Activated CD4-positive, alpha-beta T cell treated with anti-CD3 and anti-CD28 coated beads, Interleukin-2, Interleukin-4, amounts not matched to agents 100 ng/mL and 50 ng/mL, durations not matched to agents 16 hours and 8 hours (primary cell): ENCODE results near the gene OSM.

ENCODE experiments used
- DNase-seq: peaks from one replicate; pipeline ENCODE4 v3.0.0-alpha.2; 2020; ENCODE audit warnings: low spot score

OSM gene

DNA sequence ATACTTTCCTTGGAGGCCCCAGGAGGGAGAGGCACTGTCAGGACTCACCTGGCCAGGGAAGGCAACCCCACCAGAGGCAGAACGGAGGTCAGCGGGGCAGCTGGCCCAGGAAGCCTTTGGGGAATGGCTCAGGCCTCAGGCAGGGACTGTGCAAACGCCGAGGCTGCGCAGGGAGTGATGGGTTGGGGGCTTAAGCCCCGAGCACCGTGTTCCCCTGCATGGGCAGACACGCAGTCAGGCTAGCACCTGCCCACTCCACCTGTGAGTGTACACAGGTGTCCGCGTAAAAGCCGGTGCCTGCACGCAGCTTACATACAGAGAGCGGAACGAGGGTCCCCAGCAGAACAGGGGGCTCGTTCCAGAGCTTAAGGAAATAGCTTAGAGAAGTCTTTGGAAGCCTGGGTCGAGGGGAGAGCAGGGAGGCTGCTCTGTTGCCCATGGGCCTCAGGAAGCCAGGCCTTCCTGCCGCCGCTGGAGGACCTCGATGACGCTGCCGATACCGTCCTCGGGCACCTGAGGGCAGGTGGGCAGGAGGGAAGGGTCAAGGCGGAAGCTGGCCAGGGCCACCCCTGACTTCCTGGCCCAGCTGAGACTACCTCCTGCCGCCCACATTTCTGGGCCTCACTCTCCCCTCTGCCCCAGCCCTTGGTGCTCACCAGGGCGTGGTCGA, 18.7 kb upstream of the OSM start:
- DNase-seq = no peak

DNA sequence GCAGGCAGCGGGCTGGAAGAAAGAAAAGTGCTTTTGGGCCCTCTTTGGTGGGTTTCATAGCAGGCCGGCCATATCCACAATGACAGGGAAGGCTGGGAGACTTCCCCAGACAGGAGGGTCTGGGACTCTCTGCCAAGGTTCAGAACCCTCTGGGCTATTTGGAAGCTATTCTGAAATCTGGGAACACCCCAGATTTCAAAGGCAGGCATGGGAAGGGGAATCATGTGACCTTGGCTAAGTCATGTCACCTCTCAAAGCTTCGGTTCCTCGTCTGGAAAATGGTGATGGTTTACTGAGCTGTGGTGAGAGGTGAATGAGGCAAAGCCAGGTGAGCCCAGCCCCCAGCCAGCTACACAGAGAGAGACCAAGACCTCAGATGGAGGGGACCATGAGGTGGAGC, 18.0 kb upstream of the OSM start:
- no peak for DNase-seq

DNA sequence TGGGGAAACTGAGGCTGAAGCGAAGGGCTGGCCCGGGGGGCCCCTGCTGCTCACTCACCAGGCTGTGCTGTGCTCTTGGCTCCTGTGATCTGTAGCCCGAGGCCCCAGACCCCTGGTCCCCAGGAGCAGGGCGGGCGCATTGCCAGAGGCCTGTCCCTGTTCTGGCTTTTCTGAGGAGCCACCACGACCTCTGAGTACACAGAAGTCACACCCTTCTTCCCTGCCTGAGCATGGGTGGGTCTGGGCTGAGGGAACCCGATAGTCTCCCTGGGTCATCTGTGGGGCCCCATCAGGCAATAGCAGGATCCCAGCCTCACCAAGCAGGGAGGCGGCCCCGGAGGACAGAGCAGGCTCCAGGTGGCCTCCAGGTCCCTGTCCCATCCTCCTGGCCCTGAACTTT, 17.5 kb upstream of the OSM start:
- DNase-seq = no peak

DNA sequence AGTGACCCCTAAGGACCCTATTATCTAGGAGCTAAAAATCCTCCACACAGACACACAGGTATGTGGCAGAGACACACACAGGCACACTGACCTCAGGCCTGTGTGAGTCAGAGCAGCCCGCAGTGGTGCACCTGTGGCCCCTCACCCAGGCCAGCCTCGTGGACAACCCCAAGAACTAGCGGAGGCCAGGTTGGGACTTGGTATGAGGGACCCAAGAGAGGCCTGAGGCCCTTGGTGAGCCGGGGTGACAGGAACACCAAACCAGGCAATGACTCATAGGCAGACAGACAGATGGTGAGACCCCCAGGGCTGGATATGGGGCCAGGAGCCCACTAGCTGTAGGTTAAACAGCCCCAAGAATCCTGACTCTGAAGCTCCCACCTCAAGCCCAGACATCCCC, 16.7 kb upstream of the OSM start:
- no peak for DNase-seq

DNA sequence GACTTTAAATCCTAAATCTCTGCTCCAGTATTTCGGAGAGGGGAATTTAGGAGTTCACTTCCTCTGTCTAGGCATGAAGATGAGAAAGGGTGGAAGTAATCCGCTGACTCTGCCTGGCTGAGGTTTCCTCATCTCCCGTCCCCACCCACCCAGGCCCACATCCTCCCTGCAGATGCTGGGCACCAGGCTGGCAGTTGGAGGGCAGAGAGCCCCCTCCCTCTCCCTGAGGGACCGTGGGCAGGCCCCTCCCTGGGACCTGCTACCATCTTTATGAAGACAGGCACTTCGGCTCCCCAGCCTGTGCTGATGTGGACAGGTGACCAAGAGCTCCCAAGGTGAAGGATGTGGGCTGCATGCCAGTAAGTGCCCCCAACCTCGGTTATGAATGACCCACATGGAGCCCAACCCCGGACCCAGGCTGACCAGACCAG, 16.0 kb upstream of the OSM start:
- DNase-seq = no peak

DNA sequence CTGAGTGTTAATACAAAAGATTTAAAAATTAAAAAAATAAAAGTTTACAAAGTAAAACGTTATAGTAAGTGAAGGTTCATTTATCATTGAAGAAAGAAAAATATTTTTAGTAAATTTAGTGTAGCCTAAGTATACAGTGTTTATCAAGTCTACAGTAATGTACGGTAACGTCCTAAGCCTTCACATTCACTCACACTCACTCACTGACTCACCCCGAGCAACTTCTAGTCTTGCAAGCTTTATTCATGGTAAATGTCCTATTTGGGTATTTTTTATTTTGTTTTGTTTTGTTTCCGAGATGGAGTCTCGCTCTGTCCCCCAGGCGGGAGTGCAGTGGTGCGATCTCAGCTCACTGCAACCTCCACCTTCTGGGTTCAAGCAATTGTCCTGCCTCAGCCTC, 13.9 kb upstream of the OSM start:
- DNase-seq = no peak

DNA sequence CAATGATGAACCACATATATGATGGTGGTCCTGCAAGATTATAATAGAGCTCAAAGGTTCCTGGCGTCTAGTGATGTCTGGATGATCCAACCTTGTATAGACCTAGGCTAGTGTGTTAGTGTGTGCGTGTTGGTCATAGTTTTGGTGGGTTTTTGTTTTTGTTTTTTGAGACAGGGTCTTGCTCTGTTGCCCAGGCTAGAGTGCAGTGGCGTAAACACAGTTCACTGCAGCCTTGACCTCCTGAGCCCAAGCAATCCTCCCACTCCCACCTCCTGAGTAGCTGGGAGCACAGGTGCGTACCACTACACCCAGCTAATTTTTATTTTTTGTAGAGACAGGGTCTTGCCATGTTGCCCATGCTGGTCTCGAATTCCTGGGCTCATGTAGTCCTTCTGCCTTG, 13.3 kb upstream of the OSM start:
- DNase-seq = no peak

DNA sequence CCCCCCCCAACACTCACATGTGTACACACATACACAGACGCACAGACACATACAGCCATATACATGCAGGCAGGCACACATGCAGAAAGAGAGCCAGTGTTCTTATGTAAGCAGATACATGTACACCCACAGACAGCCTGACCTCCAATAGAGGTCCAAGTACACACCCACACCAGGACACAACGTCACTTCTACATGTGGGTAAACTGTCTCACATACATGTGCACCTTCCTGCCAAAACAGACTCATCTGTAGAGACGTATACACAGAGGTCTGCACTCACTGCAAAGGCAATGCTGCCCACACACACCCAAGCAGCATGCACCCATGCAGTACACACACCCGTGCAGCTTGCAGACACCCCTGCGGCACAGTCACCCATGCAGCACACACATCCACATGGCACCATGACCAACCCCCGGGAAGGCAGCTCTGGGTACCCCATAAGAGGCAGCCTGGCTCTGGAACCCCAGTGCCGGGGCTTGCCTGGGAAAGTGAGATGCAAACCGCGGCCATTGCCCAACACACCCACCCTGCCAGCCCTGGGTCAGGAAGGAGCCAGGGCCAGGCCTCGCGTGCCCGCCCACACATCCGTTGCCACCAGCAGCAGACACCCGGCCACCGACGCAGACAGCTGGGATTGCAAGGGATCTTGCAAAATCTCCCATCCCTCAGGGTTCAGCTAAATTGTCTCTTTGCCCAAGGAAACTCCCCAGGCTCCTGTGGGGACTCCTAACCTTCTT, 12.6 kb upstream of the OSM start:
- no peak for DNase-seq

DNA sequence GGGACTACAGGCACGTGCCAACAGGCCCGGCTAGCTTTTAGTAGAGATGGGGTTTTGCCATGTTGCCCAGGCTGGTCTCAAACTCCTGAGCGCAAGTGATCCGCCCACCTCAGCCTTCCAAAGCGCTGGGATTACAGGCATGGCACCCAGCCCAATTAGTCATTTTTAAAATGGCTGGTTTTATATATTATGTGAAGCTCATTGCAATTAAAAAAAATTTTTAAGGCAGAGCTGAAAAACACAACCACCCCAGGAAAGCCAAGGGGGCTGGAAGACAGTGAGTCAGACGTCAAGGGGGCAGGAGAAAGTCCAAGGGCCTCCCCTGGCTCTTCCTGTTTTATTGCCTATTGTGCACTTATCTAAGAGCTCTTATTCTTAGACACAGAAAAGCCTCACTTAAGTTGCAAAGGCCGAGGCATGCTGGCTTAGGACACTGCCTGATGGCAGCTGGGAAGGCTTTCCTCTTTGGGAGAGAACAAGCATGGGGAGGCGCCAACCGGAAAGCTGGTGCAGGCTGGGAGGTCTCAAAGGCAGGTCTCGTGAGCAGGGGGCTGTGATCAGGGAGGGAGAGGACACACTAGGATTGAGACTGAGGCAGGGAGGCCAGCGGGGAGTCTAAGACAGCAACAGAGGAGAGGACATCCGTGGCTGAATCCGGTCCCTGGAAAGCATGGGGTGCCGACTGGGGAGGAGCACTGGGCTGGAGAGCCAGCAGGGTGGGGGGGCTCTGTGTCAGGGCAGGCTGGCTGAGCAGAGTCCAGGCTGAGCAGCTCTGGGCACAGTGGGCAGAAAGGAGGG, 11.1 kb upstream of the OSM start:
- DNase-seq = no peak

DNA sequence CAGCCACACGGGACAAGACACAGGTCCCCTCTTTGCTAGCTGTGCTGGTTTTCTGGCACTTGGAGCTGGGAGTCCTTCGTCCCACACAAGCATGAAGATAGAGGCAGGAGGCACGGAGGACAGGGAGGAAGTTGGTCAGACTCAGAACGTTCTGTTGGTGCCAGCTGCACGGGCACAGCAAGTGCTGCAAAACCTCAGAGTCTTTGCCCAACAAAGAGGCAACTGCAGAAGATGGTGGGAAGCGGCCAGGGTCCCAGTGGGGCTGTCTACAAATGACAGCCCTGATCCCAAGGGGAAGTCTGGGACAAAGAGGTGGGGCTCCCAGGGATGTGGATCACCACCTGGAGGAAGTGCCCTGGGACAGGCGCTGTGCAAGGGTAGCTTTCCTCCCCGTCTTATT, 9.4 kb upstream of the OSM start:
- DNase-seq = no peak

DNA sequence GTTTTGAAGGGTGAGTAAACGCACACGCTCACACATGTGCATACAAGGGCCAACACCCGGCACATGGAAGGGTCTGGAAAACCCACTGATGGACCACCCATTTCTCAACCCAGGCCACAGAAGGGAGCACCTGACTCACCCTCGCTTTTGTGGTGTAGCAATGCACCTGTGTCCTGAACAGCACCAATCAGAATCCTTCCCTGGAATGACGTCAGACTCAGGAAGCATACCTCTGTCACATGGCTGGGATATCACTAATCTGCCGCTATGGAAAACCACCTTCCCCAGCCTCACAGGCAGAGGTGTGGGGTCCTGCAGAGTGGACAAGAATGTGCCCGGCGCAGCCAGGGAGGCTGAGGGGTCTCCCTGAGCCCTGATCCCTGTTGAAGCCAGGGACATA, 9.0 kb upstream of the OSM start:
- DNase-seq = no peak

DNA sequence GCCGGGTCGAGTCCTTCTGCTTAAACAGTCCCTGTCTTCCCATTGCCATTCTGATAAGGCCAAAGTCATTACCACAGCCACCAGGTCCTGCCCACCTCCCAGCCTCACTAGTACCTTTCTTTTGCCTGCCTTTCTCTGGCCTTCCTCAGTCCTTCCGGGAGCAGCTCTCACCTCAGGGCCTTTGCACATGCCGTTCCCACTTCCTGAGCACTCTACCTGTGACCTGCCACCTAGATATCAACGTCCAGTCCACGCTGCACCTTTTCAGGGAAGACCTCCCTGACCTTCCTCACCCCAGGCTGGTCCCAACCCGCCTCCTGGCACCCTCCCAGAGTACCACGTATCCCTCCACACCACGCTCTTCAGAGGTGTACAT, 7.8 kb upstream of the OSM start:
- no peak for DNase-seq

DNA sequence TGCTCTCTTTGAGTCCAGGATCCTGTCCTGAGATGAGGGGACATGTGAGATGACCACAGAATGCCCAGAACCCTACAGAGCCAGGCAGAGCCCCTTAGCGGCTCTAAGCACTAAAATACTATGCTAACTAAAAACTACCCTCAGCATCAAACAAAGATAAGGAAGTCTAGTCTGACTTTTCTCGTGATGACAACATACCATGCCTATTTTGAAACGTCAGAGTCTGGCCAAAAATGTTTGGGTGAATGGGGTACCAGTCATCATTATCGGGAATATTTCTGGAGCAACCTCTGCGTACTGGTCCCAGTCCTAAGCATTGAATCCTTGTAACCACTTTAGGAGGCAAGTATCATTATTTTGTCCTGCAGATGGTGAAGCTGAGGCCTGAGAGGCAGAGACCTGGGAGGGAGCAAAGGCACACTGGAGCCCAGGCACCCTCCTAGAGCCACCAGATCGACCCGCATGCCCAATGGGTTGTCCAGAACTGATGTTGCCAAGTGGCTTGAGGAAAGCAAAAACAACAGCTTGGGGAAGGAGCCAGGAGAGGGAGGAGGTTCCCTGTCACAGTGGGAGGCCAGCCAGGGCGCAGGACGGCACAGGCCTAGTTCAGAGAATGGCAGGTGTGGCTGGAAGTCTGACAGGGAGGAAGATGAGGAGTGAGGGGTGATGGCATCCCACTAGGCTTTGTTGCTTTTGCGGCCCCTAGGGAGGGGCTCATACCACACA, 7.2 kb upstream of the OSM start:
- no peak for DNase-seq

DNA sequence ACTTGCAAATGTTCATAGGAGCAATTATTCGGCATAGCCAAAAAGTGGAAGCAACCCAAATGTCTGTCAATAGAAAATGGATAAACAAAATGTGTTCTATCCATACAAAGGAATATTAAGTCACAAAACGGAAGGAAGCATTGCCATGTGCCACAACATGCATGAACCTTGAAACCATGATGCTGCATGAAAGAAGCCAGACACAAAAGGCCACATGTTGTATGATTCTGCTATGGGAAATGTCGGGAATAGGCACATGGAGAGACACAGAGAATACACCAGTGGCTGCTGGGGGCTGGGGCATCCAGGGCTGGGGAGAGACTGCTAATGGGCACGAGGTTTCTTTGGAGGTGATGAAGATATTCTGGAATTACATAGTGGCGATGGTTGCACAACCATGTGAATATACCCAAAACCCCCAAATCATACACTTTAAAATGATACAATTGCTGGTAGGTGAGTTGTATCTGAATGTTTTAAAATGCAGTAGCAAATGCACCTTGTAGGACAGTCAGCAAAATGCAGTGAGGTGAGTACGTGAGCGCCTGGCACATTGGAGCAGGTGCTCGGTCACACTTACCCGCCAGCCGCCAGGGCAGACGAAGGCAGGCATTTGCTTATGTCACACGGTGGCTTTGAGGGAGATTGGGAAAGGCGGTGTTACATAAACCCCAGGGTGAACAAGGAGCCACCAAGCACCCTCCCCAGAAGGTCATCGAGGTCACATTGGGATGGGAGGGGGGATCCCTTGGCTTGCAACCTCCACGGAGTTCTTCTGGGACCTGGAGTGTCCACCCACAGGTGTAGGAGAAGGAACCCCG, 6.3 kb upstream of the OSM start:
- DNase-seq = no peak

DNA sequence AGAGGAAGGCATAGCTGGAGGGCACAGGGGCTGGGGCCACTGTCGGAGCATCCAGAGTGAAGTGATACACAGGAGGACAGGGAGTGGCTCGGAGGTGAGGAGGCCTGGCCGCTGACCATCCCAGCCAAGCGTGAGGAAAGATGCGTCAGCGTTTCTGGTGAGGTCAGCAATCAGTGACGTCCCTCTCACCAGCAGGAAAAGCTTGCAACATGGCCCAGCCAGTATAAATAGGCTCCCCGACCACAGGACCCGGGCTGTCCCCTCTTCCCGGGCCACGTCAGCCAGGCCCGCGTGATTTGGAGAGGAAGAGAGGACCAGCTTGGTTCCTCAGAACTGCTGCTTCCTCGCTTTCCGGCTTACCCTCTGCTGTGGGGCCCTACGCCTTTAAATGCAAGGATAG, 4.2 kb upstream of the OSM start:
- no peak for DNase-seq

DNA sequence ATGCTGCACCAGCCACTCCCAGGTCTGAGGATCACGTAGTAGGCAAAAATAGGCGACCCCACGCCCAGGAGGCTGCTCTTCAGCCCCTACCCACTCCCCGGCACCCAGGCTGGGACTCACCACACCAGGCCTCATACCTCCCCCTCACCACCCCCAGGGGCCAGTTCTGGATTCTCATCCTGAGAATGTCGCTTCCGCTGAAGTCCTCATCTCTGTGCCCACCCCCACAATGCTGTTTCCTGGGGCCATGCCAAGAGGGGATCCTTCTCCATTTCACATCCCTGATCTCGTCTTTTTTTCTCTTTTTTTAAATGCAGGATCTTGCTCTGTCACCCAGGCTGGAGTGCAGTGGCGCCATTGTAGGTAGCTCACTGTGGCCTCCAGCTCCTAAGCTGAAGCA, 1.7 kb upstream of the OSM start:
- DNase-seq = no peak

DNA sequence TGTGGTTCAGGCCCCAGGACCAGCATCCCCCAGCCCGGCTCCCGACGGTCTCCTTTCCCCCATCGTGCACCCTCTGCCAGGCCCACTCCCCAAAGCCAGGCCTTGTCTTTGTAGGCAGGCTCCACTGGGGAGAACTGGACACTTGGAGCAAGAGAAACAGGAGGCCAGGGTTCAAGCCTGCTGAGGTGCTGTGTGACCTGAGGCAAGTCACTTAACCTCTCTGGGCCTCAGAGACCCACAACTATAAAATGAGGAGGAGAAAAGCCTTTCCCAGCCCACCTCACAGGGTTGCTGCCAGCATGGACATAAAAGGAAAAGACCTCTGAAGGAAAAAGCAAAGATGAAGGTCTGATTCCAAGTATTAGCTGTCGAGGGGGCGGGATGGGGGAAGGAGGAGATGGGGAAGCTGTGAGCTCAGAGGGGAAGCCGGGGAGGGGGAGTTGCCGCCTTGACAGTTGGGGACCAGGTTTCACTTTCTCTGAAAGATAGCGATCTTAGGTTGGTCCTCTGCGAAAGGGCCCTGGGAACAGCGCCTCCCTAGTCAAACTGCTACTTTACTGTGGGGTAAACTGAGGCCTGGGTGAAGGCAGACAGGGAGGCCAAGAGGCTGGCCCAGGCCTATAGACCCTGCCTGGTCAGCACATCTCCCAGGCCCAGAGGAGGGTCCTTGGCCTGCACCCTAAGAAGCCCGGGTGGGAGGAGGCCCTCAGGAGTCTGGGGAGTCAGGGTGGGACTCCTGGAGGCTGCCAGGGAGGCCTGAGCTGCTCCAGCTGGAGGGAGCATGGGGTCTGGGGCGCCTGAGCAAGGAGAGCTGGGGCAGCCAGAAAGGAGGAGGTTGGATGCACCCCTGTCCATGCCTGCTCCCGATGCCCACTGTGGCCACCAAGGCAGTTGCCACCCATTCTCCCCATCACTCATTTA, 991 bp upstream of the OSM start:
- DNase-seq = peak; percentile 81

DNA sequence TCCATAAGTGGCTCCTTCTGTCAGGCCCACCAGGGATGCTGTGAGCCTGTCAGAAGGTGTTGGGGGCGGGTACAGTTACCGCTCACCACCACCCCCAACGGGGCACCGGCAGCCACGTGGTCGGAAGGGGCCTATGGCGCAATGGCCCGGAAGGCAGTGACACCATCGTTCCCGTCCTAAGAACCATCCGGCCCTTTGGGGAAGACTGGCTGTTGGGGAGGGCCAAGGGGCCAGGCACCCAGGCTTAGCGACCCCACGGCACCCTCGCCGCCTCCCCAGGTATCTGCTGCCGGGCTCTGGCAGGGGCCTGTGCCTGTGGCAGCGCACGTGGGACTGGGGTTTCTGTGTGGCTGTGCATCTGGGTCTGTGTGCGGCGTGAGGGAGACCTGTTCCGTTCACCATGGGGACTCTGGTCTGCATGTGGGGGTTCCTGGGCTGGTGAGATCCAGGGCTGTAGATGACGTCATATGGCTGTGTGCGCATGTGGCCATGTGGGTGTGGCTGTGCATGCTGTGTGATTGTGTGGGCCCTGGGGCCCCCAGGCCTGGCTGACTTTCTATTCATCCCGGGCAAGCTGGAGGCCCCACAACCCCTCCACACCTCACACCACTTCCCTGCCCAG, 717 bp downstream of the OSM start:
- DNase-seq = peak; percentile 89

DNA sequence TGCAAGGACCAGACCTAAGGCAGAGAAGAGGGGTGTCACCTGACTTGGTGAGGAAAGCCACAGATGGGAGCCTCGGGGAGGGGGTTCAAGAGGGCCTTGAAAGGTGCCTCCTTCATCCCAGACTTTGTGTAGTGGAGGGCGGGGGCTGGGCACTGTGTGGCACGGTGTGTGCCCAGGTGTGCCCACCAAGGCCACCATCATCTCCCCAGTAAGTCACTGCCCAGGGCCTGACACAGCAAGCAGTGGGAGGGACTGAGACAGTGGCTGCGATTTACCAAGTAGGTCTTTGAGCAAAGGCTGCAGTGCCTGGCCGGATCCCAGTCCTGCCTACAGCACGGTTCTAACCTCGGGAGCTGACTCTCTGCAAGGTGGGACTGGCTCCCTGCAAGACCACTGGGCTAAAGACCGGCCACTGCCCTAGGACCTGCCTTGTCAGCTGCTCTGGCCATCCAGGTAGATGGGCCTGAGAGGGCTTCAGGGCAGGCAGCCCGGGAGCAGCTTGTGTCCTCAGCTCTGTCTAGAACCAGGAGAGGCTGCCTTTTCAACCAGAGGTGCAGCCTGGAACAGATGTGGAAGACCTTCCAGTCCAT, 1.4 kb downstream of the OSM start:
- DNase-seq = peak; percentile 34

DNA sequence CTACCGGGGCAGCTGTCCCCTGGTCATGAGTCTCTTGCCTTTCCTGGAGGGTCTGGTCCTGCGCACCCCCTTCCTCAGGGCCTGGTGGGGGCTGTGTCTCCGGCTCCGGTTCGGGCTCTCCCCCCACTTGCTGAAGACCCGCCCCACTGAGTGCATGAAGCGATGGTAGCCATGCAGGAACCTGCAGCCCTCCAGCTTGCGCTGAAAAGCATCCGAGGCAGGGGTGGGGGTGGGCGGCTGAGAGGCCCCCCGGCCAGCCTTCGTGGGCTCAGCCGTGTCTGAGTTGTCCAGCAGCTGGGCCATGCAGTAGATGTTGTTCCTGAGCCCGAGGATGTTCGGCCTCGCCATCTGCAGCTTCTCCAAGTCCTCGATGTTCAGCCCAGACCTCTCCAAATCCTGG, 2.8 kb downstream of the OSM start:
- DNase-seq = no peak
